ENCODE data around the gene C1QTNF5.
A peak's percentile ranks its signal among the peaks of the same experiment; 100 is the strongest.

Gene C1QTNF5

GRCh38 chr11:119335655-119336543 is 4.8 kb downstream of the C1QTNF5 start:
- no peak for DNase-seq

GRCh38 chr11:119335091-119335654 is 5.5 kb downstream of the C1QTNF5 start:
- no peak for DNase-seq

GRCh38 chr11:119334174-119334930 is 6.3 kb downstream of the C1QTNF5 start, which contains the start of gene RNF26:
Gene RNF26, plus strand, starts transcription at chr11:119334527. Its CDS starts 596 bp downstream, at chr11:119335123.
- DNase-seq, result peak; percentile 94

GRCh38 chr11:119332111-119332765 is 8.4 kb downstream of the C1QTNF5 start:
- DNase-seq, result no peak

GRCh38 chr11:119330237-119330636 is 10.4 kb downstream of the C1QTNF5 start:
- no peak for DNase-seq

- DNase-seq, result no peak
Measured at GRCh38 chr11:119329320-119329719, 11.4 kb downstream of the C1QTNF5 start.

GRCh38 chr11:119324189-119324588 is 16.5 kb downstream of the C1QTNF5 start:
- DNase-seq, result no peak

- no peak for DNase-seq
Measured at GRCh38 chr11:119323532-119324033, 17.1 kb downstream of the C1QTNF5 start.

GRCh38 chr11:119322921-119323531 is 17.7 kb downstream of the C1QTNF5 start:
- no peak for DNase-seq

GRCh38 chr11:119322360-119322739 is 18.3 kb downstream of the C1QTNF5 start:
- DNase-seq, result no peak

- DNase-seq, result no peak
Measured at GRCh38 chr11:119320776-119321524, 19.7 kb downstream of the C1QTNF5 start.

GRCh38 chr11:119320240-119320775 is 20.4 kb downstream of the C1QTNF5 start:
- no peak for DNase-seq

GRCh38 chr11:119319700-119320239 is 20.9 kb downstream of the C1QTNF5 start:
- DNase-seq, result no peak

- DNase-seq, result no peak
Measured at GRCh38 chr11:119319136-119319699, 21.5 kb downstream of the C1QTNF5 start.

- DNase-seq, result no peak
Measured at GRCh38 chr11:119318240-119319135, 22.2 kb downstream of the C1QTNF5 start.

GRCh38 chr11:119317592-119318239 is 23.0 kb downstream of the C1QTNF5 start:
- DNase-seq, result no peak

GRCh38 chr11:119316729-119317591 is 23.7 kb downstream of the C1QTNF5 start, which contains the start of gene MCAM:
Gene MCAM, minus strand, starts transcription at chr11:119317130. Its CDS starts 29 bp downstream, at chr11:119317101.
- no peak for DNase-seq
